Endometrial microvascular endothelial cells (primary cell): ENCODE results near the gene USP24. TPM values are rescaled to one million over a fixed set of nuclear protein-coding genes. Genes with fewer than 3 reads are reported as not detected.
"Not testable (repeated sequence)": the region's sequence is repeated elsewhere in the genome, so short reads cannot be mapped to it uniquely, and the experiment has no call there.

ENCODE experiments used
- in situ Hi-C: cut with HindIII; loops from 2 replicates; pipeline ENCODE4 v1.10.0; 2017; ENCODE audit warnings: low sequenced_read_pairs, low pct_unique_long_range_greater_than_20kb; ENCODE audit errors: inconsistent ontology term
- total RNA-seq: library from RNA; depleted of rRNA; stranded (reverse); fragments of >200 nt; gene quantifications from one replicate; pipeline ENCODE4 v1.2.3, GENCODE V29; 2015; ENCODE audit errors: inconsistent ontology term

USP24 gene
- total RNA-seq, 1 donor from 2014 or later, result 22.5 TPM

GRCh38 chr1:55232448-55233144 is 17.4 kb upstream of the USP24 start:
- in situ Hi-C loops, result no loop called here

- in situ Hi-C loops, result no loop called here
Observed at GRCh38 chr1:55231745-55232144, 16.6 kb upstream of the USP24 start.

- in situ Hi-C loops, result no loop called here
Observed at GRCh38 chr1:55230659-55231058, 15.5 kb upstream of the USP24 start.

GRCh38 chr1:55229726-55230125 is 14.6 kb upstream of the USP24 start:
- in situ Hi-C loops, result not testable (repeated sequence)

GRCh38 chr1:55225228-55225627 is 10.1 kb upstream of the USP24 start:
- in situ Hi-C loops, result no loop called here

GRCh38 chr1:55224729-55225128 is 9.6 kb upstream of the USP24 start:
- in situ Hi-C loops, result no loop called here

GRCh38 chr1:55222152-55222551 is 7.0 kb upstream of the USP24 start:
- in situ Hi-C loops, result no loop called here

GRCh38 chr1:55217226-55217986 is 2.2 kb upstream of the USP24 start:
- in situ Hi-C loops, result no loop called here

GRCh38 chr1:55216096-55216495 is 932 bp upstream of the USP24 start:
- in situ Hi-C loops, result no loop called here

- in situ Hi-C loops, result no loop called here
Observed at GRCh38 chr1:55214934-55215193, 300 bp downstream of the USP24 start.

GRCh38 chr1:55214212-55214933 is 791 bp downstream of the USP24 start:
- in situ Hi-C loops, result no loop called here

- in situ Hi-C loops, result no loop called here
Observed at GRCh38 chr1:55213885-55214211, 1.3 kb downstream of the USP24 start.

- in situ Hi-C loops, result no loop called here
Observed at GRCh38 chr1:55213151-55213884, 1.8 kb downstream of the USP24 start.

GRCh38 chr1:55212349-55213150 is 2.6 kb downstream of the USP24 start:
- in situ Hi-C loops, result no loop called here

- in situ Hi-C loops, result no loop called here
Observed at GRCh38 chr1:55211863-55212262, 3.3 kb downstream of the USP24 start.

GRCh38 chr1:55210990-55211801 is 4.0 kb downstream of the USP24 start:
- in situ Hi-C loops, result no loop called here

- in situ Hi-C loops, result no loop called here
Observed at GRCh38 chr1:55209247-55209646, 5.9 kb downstream of the USP24 start.

GRCh38 chr1:55206210-55206609 is 9.0 kb downstream of the USP24 start:
- in situ Hi-C loops, result no loop called here
